Tibial nerve (tissue), 4 donors: Measurements from ENCODE around the gene CDH22. TPM values are rescaled to one million over a fixed set of nuclear protein-coding genes. Genes with fewer than 3 reads are reported as not detected.

Source experiments
- DNase-seq, 2 donors: peaks; one replicate each; pipeline ENCODE4 v3.0.0-alpha.2; 2019; ENCODE audit warnings: low spot score in 2 of 2
- H3K27ac ChIP-seq, 4 donors: fragments of 200-600 bp; sonication (generic) in 3 of 4; one replicate each; pipeline ENCODE4 v1.5.1; 2017 to 2019; ENCODE audit warnings: mild to moderate bottlenecking in 1 of 4
- H3K27me3 ChIP-seq, 2 donors: fragments of 200-600 bp; sonication (generic) in 1 of 2; one replicate each; pipeline versions ENCODE4 v1.5.1 to v1.6.0; 2017 to 2019
- H3K36me3 ChIP-seq, 3 donors: fragments of 200-600 bp; sonication (generic); one replicate each; pipeline ENCODE4 v1.5.1; 2018 to 2019
- H3K4me1 ChIP-seq, 4 donors: fragments of 200-600 bp; sonication (generic) in 3 of 4; one replicate each; pipeline ENCODE4 v1.5.1; 2017 to 2019
- H3K4me3 ChIP-seq, 4 donors: fragments of 200-600 bp; sonication (generic) in 3 of 4; one replicate each; pipeline ENCODE4 v1.5.1; 2017 to 2019; ENCODE audit warnings: mild to moderate bottlenecking in 1 of 4, moderate library complexity in 1 of 4
- H3K9me3 ChIP-seq, 4 donors: fragments of 200-600 bp; sonication (generic) in 3 of 4; one replicate each; pipeline ENCODE4 v1.5.1; 2017 to 2019
- EP300 ChIP-seq, 2 donors: sonication (generic); formaldehyde crosslinking; IDR thresholded peaks; one replicate each; pipeline ENCODE4 v1.6.1; 2017; ENCODE audit warnings: antibody characterized with exemption in 2 of 2, mild to moderate bottlenecking in 1 of 2
- POLR2A ChIP-seq, 2 donors: fragments of 450-650 bp; IDR thresholded peaks; one replicate each; pipeline ENCODE4 v1.6.1; 2017; ENCODE audit warnings: antibody characterized with exemption in 2 of 2, mild to moderate bottlenecking in 2 of 2, moderate library complexity in 2 of 2
- WGBS, 2 donors: methylation state at CpG; one replicate each; pipeline ENCODE4 v1.1.5; 2018; 5-methylcytosine and 5-hydroxymethylcytosine counted together
- total RNA-seq, 4 donors: library from RNA; depleted of rRNA; stranded (reverse); fragments of >200 nt; gene quantifications; one replicate each; pipeline ENCODE4 v1.1.0, GENCODE V29; 2016
- TF ChIP-seq, protein P1 (sequence below), 5 experiments: fragments of 200-600 bp in 3 of 5; fragments of 450-650 bp in 2 of 5; sonication (generic) in 3 of 5; IDR thresholded peaks; one replicate each; pipeline ENCODE4 v1.5.1; 2016 to 2019; ENCODE audit warnings: antibody characterized with exemption in 5 of 5, mild to moderate bottlenecking in 3 of 5, moderate library complexity in 2 of 5

Gene CDH22
- total RNA-seq, 4 donors from 2014 or later = 0.20 to 1.0 (median 0.60) TPM; not detected in 1

DNA sequence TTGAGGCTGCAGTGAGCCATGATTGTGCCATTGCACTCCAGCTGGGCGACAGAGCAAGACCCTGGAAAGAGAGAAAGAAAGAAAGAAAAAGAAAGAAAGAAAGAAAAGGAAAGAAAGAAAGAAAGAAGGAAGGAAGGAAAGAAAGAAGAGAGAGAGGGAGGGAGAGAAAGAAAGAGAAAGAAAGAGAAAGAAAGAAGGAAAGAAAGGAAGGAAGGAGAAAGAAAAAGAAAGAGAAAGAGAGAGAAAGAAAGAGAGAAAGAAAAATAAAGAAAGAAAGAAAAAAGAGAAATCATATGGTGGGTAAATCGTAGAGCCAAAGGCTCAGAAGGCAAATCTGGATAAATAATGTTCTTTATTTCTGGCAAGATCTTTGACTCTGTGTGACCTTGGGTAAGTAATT lies 136.8 kb downstream of the CDH22 start:
- H3K4me1 ChIP-seq = peaks cover 0 to 6% (median 0%) of the 10 kb centered on the region in 4 donors
- H3K27ac ChIP-seq = no peak overlapping the region
- no peaks in the 10 kb centered on the region for H3K36me3 ChIP-seq
- DNase-seq = no peak
- no peaks in the 10 kb centered on the region for H3K9me3 ChIP-seq
- TF ChIP-seq, protein P1, sequence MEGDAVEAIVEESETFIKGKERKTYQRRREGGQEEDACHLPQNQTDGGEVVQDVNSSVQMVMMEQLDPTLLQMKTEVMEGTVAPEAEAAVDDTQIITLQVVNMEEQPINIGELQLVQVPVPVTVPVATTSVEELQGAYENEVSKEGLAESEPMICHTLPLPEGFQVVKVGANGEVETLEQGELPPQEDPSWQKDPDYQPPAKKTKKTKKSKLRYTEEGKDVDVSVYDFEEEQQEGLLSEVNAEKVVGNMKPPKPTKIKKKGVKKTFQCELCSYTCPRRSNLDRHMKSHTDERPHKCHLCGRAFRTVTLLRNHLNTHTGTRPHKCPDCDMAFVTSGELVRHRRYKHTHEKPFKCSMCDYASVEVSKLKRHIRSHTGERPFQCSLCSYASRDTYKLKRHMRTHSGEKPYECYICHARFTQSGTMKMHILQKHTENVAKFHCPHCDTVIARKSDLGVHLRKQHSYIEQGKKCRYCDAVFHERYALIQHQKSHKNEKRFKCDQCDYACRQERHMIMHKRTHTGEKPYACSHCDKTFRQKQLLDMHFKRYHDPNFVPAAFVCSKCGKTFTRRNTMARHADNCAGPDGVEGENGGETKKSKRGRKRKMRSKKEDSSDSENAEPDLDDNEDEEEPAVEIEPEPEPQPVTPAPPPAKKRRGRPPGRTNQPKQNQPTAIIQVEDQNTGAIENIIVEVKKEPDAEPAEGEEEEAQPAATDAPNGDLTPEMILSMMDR (IDR thresholded peaks at IDR 0.05) = no peak
- no peak for TF ChIP-seq EP300 (IDR thresholded peaks at IDR 0.05)
- no peak for TF ChIP-seq POLR2A (IDR thresholded peaks at IDR 0.05)
- H3K4me3 ChIP-seq = no peak overlapping the region
- 54 to 61% methylated on average over 2 of the region's 2 CpGs for WGBS, 2 donors
- H3K27me3 ChIP-seq = peaks cover 0 to 59% of the 10 kb centered on the region in 2 donors

DNA sequence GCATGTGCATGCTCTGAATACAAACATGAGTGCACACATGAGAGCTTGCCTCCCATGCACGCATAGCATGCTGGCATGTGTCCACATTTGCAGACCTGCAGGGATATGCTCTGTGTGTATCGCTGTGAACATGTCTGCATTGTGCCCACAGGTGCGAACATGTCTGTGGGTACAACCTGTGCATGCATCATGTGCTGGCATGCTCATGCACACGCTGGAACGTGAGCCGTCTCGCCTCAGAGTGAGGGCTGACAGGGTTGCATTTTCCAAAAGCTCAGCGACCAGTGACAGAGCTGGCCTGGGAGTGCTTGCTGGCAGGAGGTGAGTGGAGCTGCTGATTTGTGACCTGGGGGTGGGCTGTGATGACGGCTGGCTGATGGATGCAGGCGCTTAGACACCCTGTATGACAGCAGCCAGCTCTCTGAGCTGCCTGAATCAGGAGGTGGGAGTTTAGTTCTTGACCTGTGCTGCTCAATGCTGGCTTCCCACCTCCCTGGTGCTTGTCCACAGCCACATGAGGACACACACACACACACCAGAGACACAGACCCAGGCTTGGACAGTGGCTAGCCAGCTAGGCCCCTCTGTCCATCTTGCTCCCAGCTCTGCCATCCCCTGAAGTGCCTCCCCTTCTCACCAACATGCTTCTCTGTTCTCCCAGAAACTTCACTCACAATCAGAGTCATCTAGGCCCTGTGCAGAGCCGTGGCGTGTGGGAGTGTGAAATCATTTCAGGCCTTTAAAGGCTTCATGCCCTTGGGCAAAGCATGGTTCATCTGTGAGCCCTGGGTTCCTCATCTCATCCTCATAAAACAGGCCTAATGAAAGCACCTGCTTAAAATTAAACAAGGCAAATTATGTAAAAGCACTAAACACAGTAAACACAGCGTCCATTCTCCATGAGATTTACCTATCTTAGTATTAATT lies 138.8 kb downstream of the CDH22 start:
- DNase-seq = no peak
- 60 to 66% methylated on average over 11 to 13 of the region's 13 CpGs for WGBS, 2 donors
- TF ChIP-seq EP300 (IDR thresholded peaks at IDR 0.05) (no peak), POLR2A (IDR thresholded peaks at IDR 0.05) (no peak)
- TF ChIP-seq, protein P1 (IDR thresholded peaks at IDR 0.05) = no peak
- H3K9me3 ChIP-seq = no peaks in the 10 kb centered on the region
- no peaks in the 10 kb centered on the region for H3K36me3 ChIP-seq
- no peak overlapping the region for H3K4me3 ChIP-seq
- peaks cover 0 to 3% (median 0%) of the 10 kb centered on the region in 4 donors for H3K4me1 ChIP-seq
- H3K27ac ChIP-seq = no peak overlapping the region
- peaks cover 0 to 48% of the 10 kb centered on the region in 2 donors for H3K27me3 ChIP-seq

DNA sequence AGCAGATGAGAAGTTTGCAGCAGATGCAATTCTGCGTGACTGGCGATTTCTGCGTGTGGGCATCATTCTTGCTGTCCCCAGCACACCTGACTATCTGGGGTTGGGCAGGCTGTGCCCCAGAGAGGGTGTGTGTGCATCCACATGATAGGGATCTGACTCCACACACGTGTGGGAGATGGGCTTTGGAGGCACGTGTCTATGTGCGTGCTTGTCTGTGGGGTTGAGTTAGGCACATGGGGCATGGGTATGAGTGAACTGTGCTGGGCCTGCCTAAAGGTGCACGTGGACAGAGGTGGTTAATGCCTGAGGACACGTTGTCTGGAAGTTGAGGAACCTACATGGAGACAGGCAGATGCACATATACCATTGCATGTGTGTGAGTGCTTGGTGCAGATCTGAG lies 139.9 kb downstream of the CDH22 start:
- Histone ChIP-seq H3K36me3 (no peaks in the 10 kb centered on the region), H3K4me3 (no peak overlapping the region), H3K4me1 (no peaks in the 10 kb centered on the region), H3K27ac (no peak overlapping the region), H3K9me3 (no peaks in the 10 kb centered on the region), H3K27me3 (peaks cover 0 to 46% of the 10 kb centered on the region in 2 donors)
- no peak for TF ChIP-seq EP300 (IDR thresholded peaks at IDR 0.05)
- TF ChIP-seq POLR2A (IDR thresholded peaks at IDR 0.05) = no peak
- TF ChIP-seq, protein P1 (IDR thresholded peaks at IDR 0.05) = no peak
- 51 to 65% methylated on average over 6 to 8 of the region's 8 CpGs for WGBS, 2 donors
- DNase-seq = no peak

DNA sequence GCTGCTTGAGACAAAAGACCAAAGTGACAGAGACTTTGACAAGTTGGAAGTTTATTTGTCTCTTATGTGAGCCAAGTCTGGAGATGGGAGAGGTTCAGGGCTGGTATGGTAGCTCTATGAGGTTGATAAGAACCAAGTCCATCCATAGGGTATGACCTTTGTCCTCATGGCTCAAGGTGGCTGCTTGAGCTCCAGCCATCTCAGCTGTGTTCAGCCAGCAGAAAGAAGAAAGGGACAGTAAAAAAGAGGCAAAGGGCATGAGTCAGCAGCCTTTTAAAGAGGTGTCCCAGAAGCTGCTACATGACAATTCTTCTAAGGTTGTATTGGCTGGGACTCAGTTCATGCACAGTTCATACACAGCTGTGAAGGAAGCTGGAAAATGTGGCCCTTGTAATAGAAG lies 141.2 kb downstream of the CDH22 start:
- H3K27me3 ChIP-seq = peaks cover 0 to 46% of the 10 kb centered on the region in 2 donors
- H3K9me3 ChIP-seq = no peaks in the 10 kb centered on the region
- H3K4me1 ChIP-seq = no peaks in the 10 kb centered on the region
- H3K36me3 ChIP-seq = no peaks in the 10 kb centered on the region
- H3K27ac ChIP-seq = no peak overlapping the region
- no peak for DNase-seq
- TF ChIP-seq, protein P1 (IDR thresholded peaks at IDR 0.05) = no peak
- TF ChIP-seq EP300 (IDR thresholded peaks at IDR 0.05) (no peak), POLR2A (IDR thresholded peaks at IDR 0.05) (no peak)
- H3K4me3 ChIP-seq = no peak overlapping the region

DNA sequence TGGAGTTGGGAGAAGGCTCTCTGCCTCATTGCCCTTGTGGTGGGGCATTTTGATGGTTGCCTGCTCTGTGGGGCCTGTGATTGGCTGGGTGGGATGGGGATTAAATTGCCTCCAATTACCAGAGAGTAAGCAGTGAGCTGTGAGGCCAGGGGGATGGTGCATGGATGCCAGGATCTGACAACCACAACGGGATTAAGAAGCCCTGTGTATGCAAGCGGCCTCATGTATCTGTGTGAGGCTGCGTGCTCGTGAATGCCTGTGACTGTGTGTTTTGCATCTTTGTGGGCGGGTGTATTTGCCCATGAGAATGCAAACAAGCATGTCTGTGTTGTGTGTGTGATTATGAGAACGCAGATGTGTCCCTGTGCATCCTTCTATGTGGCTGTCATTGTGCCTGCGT lies 144.0 kb downstream of the CDH22 start:
- H3K4me1 ChIP-seq = no peaks in the 10 kb centered on the region
- no peaks in the 10 kb centered on the region for H3K36me3 ChIP-seq
- H3K27ac ChIP-seq = no peak overlapping the region
- WGBS, 2 donors = 37 to 56% methylated on average over 7 of the region's 7 CpGs
- peaks cover 0 to 41% of the 10 kb centered on the region in 2 donors for H3K27me3 ChIP-seq
- H3K9me3 ChIP-seq = no peaks in the 10 kb centered on the region
- TF ChIP-seq POLR2A (IDR thresholded peaks at IDR 0.05) = no peak
- TF ChIP-seq EP300 (IDR thresholded peaks at IDR 0.05) = no peak
- TF ChIP-seq, protein P1 (IDR thresholded peaks at IDR 0.05) = no peak
- no peak for DNase-seq
- no peak overlapping the region for H3K4me3 ChIP-seq
